BJ (cell line): ENCODE results near the gene C18orf63. TPM values are rescaled to one million over a fixed set of nuclear protein-coding genes. Genes with fewer than 3 reads are reported as not detected.

Source experiments
- CTCF ChIA-PET: fragments of 350-600 bp; formaldehyde crosslinking; extraction: SDS; loops from one replicate; lab custom pipeline; 2021; ENCODE audit warnings: antibody characterized with exemption, inconsistent platforms; lab: Yijun Ruan, JAX
- POLR2A ChIA-PET: fragments of 300-600 bp; sonication (Branson Sonifier 250); formaldehyde crosslinking; extraction: SDS; loops from one replicate; lab custom pipeline; 2021; ENCODE audit warnings: antibody characterized with exemption; lab: Charles Lee
- DNase-seq: peaks from one replicate; pipeline ENCODE4 v3.0.0-alpha.2; 2011; ENCODE audit warnings: low read depth
- H3K27me3 ChIP-seq: 2 replicates; pipeline ENCODE4 v1.6.0; 2011; ENCODE audit warnings: low read length; ENCODE audit not compliant: control insufficient read depth, insufficient read depth
- H3K36me3 ChIP-seq: 2 replicates; pipeline ENCODE4 v1.5.1; 2011; ENCODE audit warnings: low read length; ENCODE audit not compliant: control insufficient read depth, insufficient read depth
- H3K4me3 ChIP-seq: 2 replicates; pipeline ENCODE4 v1.5.1; 2011; ENCODE audit warnings: low read depth, mild to moderate bottlenecking, control low read depth, low read length
- CTCF ChIP-seq: IDR thresholded peaks from 2 replicates; pipeline ENCODE4 v1.5.1; 2011; ENCODE audit warnings: low read depth, mild to moderate bottlenecking, control low read depth, inconsistent platforms, low read length, moderate library complexity; ENCODE audit not compliant: insufficient read depth
- polyA plus RNA-seq: library from polyadenylated mRNA; depleted of rRNA; stranded (reverse); fragments of >200 nt; gene quantifications from 2 replicates; pipeline ENCODE4 v1.2.3, GENCODE V29; 2011

C18orf63 gene
- polyA plus RNA-seq, 1 experiment: not detected

- DNase-seq: no peak
- CTCF ChIA-PET: interaction anchor here (1.5 kb wide), 1 partner anchor 98 kb away, joined by 3 read pairs; no protein-coding TSS in a partner anchor
- Histone ChIP-seq H3K27me3 (no peaks in the 10 kb centered on the region), H3K36me3 (no peaks in the 10 kb centered on the region), H3K4me3 (no peak overlapping the region)
- POLR2A ChIA-PET: no interaction called here
- no peak for TF ChIP-seq CTCF
These were observed 21.1 kb upstream of the C18orf63 start for GRCh38 chr18:74294526-74294925.

- Histone ChIP-seq H3K36me3 (no peaks in the 10 kb centered on the region), H3K27me3 (no peaks in the 10 kb centered on the region), H3K4me3 (no peak overlapping the region)
- TF ChIP-seq CTCF: no peak
- CTCF ChIA-PET: interaction anchor here (1.8 kb wide), 1 partner anchor 9 kb away, joined by 5 read pairs; no protein-coding TSS in a partner anchor
- DNase-seq: no peak
- POLR2A ChIA-PET: no interaction called here
These were observed 16.5 kb upstream of the C18orf63 start for GRCh38 chr18:74299162-74299561.

- DNase-seq: no peak
- CTCF ChIA-PET: interaction anchor here (1.4 to 2.2 kb wide), 3 partner anchors 9 to 11 kb away, joined by 5 to 11 read pairs (median 5); no protein-coding TSS in a partner anchor
These were observed 15.9 kb upstream of the C18orf63 start for GRCh38 chr18:74299746-74300145.

GRCh38 chr18:74303306-74303705 lies 12.3 kb upstream of the C18orf63 start:
- TF ChIP-seq CTCF: no peak
- Histone ChIP-seq H3K36me3 (no peaks in the 10 kb centered on the region), H3K4me3 (no peak overlapping the region), H3K27me3 (no peaks in the 10 kb centered on the region)
- no peak for DNase-seq
- ChIA-PET POLR2A (no interaction called here), CTCF (no interaction called here)

More at GRCh38 chr18:74299746-74300145, 15.9 kb upstream of the C18orf63 start:
- no peak overlapping the region for H3K4me3 ChIP-seq
- no peaks in the 10 kb centered on the region for H3K36me3 ChIP-seq
- POLR2A ChIA-PET: no interaction called here
- no peak for TF ChIP-seq CTCF
- H3K27me3 ChIP-seq: no peaks in the 10 kb centered on the region

- CTCF ChIA-PET: no interaction called here
- Histone ChIP-seq H3K27me3 (no peaks in the 10 kb centered on the region), H3K36me3 (no peaks in the 10 kb centered on the region), H3K4me3 (no peak overlapping the region)
- POLR2A ChIA-PET: no interaction called here
- no peak for DNase-seq
- TF ChIP-seq CTCF: no peak
These were observed 11.7 kb upstream of the C18orf63 start for GRCh38 chr18:74303936-74304335.
